ENCODE results near the gene GP1BB. TPM values are rescaled to one million over a fixed set of nuclear protein-coding genes. Genes with fewer than 3 reads are reported as not detected.

Gene GP1BB
- total RNA-seq, 1 donor from 2014 or later, result not detected

- DNase-seq (ENCODE audit: low read depth), result no peak
- no peak for TF ChIP-seq CTCF (IDR thresholded peaks at IDR 0.05; ENCODE audit: insufficient read depth, low read length, severe bottlenecking)
- peak; percentile 70 for FAIRE-seq
- Histone ChIP-seq H3K27me3 (ENCODE audit: control insufficient read depth, insufficient read depth, low read length) (no peaks in the 10 kb centered on the region), H3K4me3 (ENCODE audit: low read depth, low read length) (no peak overlapping the region), H3K36me3 (ENCODE audit: control insufficient read depth, insufficient read depth, low read length) (no peaks in the 10 kb centered on the region)
These were observed 24.8 kb downstream of the GP1BB start for GRCh38 chr22:19748139-19748538.

DNA sequence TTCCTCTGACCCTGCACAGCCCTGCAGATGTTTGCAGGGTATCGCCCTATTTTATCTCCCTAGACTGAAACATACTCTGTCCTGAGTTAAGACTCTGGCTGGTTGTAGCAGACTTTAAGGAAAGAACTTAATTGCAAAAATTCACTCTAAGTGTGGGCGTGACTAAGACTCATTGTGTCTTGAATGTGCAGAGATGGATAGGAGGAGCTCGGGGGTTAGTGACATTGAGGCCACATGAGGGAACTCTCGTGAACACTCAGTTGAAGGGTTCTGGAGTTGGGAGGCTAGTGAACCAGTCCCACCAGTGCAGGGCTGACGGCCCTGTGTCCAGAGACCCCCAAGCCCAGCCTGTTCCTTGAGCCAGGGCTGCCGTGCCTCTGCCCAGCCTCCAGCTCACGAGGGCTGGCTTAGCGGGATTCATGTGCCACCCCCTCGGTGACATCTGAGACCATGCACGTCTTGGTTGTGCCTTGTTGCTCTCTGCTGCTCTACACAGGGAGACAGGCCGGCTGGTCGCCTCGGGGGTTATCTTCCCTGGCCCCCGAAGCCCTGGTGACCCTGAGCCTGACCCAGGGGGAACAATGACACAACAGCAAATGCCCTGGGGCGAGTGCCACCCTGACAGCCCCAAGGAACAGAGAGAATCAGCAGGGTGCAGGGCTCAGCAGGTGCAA, 25.8 kb downstream of the GP1BB start:
- FAIRE-seq (no peak), DNase-seq (ENCODE audit: low read depth) (no peak)
- H3K27me3 ChIP-seq (ENCODE audit: control insufficient read depth, insufficient read depth, low read length), result no peaks in the 10 kb centered on the region
- no peak overlapping the region for H3K4me3 ChIP-seq (ENCODE audit: low read depth, low read length)
- no peak for TF ChIP-seq CTCF (IDR thresholded peaks at IDR 0.05; ENCODE audit: insufficient read depth, low read length, severe bottlenecking)
- H3K36me3 ChIP-seq (ENCODE audit: control insufficient read depth, insufficient read depth, low read length), result no peaks in the 10 kb centered on the region

- Histone ChIP-seq H3K36me3 (ENCODE audit: control insufficient read depth, insufficient read depth, low read length) (no peaks in the 10 kb centered on the region), H3K27me3 (ENCODE audit: control insufficient read depth, insufficient read depth, low read length) (peaks cover 2% of the 10 kb centered on the region), H3K4me3 (ENCODE audit: low read depth, low read length) (no peak overlapping the region)
- FAIRE-seq (no peak), DNase-seq (ENCODE audit: low read depth) (no peak)
- TF ChIP-seq CTCF (IDR thresholded peaks at IDR 0.05; ENCODE audit: insufficient read depth, low read length, severe bottlenecking), result no peak
These were observed 26.5 kb downstream of the GP1BB start for GRCh38 chr22:19749876-19750275.

DNA sequence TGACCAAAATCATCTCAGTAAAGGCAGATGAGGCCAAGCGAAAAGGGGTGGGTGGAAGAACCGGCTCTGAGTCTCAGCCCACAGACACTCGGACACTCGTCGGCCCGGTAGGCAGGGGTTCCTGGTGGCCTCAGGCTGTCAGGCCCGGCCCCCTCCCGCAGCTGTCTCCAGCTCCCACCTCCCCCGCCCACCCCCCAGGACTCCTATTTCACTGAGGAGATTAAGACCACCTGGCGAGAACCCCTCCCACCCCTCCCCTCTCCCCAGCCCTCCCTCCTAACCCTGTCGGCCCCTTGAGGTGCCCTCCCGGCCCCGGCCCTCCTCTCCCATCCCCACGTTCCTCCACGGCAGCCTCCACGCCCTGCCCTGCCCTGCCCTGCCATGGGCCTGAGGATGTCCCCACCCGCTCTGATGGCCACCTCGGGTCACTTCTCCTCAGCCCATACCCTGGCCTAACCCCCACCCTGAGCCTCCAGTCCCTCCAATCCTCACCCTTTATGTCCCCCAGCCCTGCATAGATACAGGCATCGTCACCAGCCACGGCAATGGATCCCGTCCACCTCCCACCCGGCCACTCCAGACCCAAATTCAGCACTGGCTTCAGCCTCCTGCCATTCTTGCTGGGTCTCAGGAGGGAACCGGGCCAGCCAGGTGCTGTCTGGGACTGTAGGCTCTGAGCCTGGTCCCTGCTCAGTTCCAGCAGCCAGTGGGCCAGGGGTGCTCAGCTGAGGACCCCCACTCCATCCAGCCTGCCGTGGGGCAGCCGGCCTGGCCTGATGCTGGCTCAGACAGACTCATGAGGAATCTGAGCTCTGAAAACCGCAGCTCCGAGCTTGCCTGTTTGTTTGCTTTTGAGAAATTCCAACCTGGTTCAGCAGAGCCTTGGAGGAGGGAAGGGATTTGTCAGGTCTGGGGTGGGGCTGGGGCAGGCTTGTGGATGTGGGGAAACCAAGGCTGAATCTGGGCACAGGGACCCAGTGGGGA, 27.5 kb downstream of the GP1BB start:
- DNase-seq (ENCODE audit: low read depth), result peak; percentile 72
- peaks cover 2% of the 10 kb centered on the region for H3K27me3 ChIP-seq (ENCODE audit: control insufficient read depth, insufficient read depth, low read length)
- no peak overlapping the region for H3K4me3 ChIP-seq (ENCODE audit: low read depth, low read length)
- TF ChIP-seq CTCF (IDR thresholded peaks at IDR 0.05; ENCODE audit: insufficient read depth, low read length, severe bottlenecking), result no peak
- H3K36me3 ChIP-seq (ENCODE audit: control insufficient read depth, insufficient read depth, low read length), result no peaks in the 10 kb centered on the region
- FAIRE-seq, result no peak

- Histone ChIP-seq H3K27me3 (ENCODE audit: control insufficient read depth, insufficient read depth, low read length) (peaks cover 2% of the 10 kb centered on the region), H3K36me3 (ENCODE audit: control insufficient read depth, insufficient read depth, low read length) (no peaks in the 10 kb centered on the region), H3K4me3 (ENCODE audit: low read depth, low read length) (no peak overlapping the region)
- no peak for TF ChIP-seq CTCF (IDR thresholded peaks at IDR 0.05; ENCODE audit: insufficient read depth, low read length, severe bottlenecking)
- FAIRE-seq (no peak), DNase-seq (ENCODE audit: low read depth) (no peak)
These were observed 28.3 kb downstream of the GP1BB start for GRCh38 chr22:19751497-19752245.

Measured in bronchial epithelial cell (primary cell).